ENCODE data around the gene NME1. TPM values are rescaled to one million over a fixed set of nuclear protein-coding genes. Genes with fewer than 3 reads are reported as not detected.
A peak's percentile ranks its signal among the peaks of the same experiment; 100 is the strongest.
"Not testable (repeated sequence)": the region's sequence is repeated elsewhere in the genome, so short reads cannot be mapped to it uniquely, and the experiment has no call there.

The NME1 gene
- total RNA-seq, 3 donors from 2014 or later = 28.3 to 76.0 (median 28.4) TPM

DNA sequence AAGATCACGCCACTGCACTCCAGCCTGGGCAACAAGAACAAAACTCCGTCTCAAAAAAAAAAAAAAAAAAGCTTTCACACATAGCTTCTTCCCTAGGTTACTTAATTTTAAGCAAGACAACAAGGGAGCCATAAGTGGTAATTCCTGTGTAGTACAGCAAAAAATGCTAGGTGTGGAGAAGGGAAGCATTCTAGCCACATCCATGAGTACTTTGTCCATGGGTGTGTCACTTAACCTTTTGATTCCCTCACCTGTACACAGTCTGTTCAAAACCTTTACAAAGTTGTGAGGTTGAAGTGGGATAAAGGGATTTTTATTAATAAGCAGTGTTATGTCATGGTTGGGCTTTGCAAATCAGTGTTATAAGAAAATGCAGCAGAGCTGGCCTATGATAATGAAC, 17.4 kb downstream of the NME1 start:
- no peak for TF ChIP-seq POLR2A (IDR thresholded peaks at IDR 0.05)
- TF ChIP-seq POLR2AphosphoS5 (IDR thresholded peaks at IDR 0.05) = no peak
- TF ChIP-seq, protein P1, sequence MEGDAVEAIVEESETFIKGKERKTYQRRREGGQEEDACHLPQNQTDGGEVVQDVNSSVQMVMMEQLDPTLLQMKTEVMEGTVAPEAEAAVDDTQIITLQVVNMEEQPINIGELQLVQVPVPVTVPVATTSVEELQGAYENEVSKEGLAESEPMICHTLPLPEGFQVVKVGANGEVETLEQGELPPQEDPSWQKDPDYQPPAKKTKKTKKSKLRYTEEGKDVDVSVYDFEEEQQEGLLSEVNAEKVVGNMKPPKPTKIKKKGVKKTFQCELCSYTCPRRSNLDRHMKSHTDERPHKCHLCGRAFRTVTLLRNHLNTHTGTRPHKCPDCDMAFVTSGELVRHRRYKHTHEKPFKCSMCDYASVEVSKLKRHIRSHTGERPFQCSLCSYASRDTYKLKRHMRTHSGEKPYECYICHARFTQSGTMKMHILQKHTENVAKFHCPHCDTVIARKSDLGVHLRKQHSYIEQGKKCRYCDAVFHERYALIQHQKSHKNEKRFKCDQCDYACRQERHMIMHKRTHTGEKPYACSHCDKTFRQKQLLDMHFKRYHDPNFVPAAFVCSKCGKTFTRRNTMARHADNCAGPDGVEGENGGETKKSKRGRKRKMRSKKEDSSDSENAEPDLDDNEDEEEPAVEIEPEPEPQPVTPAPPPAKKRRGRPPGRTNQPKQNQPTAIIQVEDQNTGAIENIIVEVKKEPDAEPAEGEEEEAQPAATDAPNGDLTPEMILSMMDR (IDR thresholded peaks at IDR 0.05) = no peak
- Histone ChIP-seq H3K9me3 (no peaks in the 10 kb centered on the region), H3K27me3 (no peaks in the 10 kb centered on the region), H3K36me3 (peaks cover 4% of the 10 kb centered on the region), H3K4me1 (no peaks in the 10 kb centered on the region), H3K27ac (no peak overlapping the region), H3K4me3 (no peak overlapping the region)
- DNase-seq (ENCODE audit: low spot score in 2 of 2) = no peak
- intact Hi-C loops (cut with DNase I; ENCODE audit: low total_unique reads) = no loop called here

DNA sequence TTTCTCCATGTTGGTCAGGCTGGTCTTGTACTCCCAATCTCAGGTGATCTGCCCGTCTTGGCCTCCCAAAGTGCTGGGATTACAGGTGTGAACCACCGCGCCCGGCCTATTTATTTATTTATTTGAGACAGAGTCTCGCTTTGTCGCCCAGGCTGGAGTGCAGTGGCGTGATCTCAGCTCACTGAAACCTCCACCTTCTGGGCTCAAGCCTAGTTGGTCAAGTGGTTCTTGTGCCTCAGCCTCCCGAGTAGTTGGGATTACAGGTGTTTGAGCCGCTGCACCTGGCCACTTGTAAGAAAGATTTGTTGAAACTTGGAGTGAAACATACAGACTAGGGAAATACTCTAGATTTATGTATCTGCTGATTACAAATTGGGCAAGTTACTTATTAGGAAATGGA, 18.7 kb downstream of the NME1 start:
- H3K9me3 ChIP-seq; DNase-seq (ENCODE audit: low spot score in 2 of 2); H3K27me3 ChIP-seq; H3K4me3 ChIP-seq; H3K36me3 ChIP-seq; intact Hi-C loops (cut with DNase I; ENCODE audit: low total_unique reads); H3K4me1 ChIP-seq; H3K27ac ChIP-seq: not testable (repeated sequence)

DNA sequence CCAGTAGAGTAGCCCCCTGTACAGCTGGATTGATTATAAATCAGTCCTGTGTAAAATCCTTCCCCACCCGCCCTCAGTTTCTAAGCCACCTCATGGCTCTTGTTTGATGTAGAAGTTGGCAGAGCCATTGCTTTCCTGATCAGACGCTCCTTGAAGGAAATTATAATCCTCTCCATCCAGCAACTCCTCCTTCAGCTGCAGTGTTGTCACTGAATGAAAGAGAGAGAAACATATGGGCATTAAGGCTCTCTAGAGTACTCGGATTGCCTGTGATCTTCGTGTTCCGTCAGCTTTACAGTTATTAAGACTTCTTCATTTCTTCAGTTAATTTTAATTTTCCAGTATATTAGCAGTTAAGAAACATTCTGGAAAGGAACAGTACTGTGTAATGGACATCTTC, 27.1 kb downstream of the NME1 start:
- DNase-seq (ENCODE audit: low spot score in 2 of 2) = no peak
- Histone ChIP-seq H3K36me3 (no peaks in the 10 kb centered on the region), H3K4me3 (no peak overlapping the region), H3K4me1 (no peaks in the 10 kb centered on the region), H3K27ac (peak overlapping the region in 1 of 2 donors; percentile 32), H3K27me3 (no peaks in the 10 kb centered on the region), H3K9me3 (no peaks in the 10 kb centered on the region)
- TF ChIP-seq, protein P1 (IDR thresholded peaks at IDR 0.05) = no peak
- TF ChIP-seq POLR2AphosphoS5 (IDR thresholded peaks at IDR 0.05) (no peak), POLR2A (IDR thresholded peaks at IDR 0.05) (no peak)
- intact Hi-C loops (cut with DNase I; ENCODE audit: low total_unique reads) = no loop called here

DNA sequence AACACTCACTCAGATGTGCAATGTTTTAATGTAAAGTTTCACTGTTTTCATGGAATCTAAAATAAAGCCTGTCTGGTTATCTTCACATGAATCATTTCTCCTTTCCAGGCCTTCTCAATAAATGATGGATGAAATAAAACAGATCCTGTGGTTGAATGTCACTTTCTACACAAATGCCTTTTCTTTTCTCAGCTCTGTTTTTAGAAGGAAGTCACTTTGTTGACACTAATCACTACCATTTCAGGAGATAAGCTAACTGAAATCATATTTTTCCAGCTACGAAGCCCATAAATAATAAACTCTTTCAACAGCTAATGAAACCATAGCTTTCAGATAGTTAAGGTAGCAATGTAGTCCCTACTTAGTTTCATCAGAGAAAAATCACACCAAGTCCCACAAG, 30.8 kb downstream of the NME1 start:
- H3K4me1 ChIP-seq = no peaks in the 10 kb centered on the region
- no peak for DNase-seq (ENCODE audit: low spot score in 2 of 2)
- intact Hi-C loops (cut with DNase I; ENCODE audit: low total_unique reads) = no loop called here
- TF ChIP-seq, protein P1 (IDR thresholded peaks at IDR 0.05) = no peak
- TF ChIP-seq POLR2A (IDR thresholded peaks at IDR 0.05) (no peak), POLR2AphosphoS5 (IDR thresholded peaks at IDR 0.05) (no peak)
- H3K9me3 ChIP-seq = no peaks in the 10 kb centered on the region
- H3K27me3 ChIP-seq = no peaks in the 10 kb centered on the region
- H3K4me3 ChIP-seq = no peak overlapping the region
- H3K27ac ChIP-seq = no peak overlapping the region
- H3K36me3 ChIP-seq = no peaks in the 10 kb centered on the region

DNA sequence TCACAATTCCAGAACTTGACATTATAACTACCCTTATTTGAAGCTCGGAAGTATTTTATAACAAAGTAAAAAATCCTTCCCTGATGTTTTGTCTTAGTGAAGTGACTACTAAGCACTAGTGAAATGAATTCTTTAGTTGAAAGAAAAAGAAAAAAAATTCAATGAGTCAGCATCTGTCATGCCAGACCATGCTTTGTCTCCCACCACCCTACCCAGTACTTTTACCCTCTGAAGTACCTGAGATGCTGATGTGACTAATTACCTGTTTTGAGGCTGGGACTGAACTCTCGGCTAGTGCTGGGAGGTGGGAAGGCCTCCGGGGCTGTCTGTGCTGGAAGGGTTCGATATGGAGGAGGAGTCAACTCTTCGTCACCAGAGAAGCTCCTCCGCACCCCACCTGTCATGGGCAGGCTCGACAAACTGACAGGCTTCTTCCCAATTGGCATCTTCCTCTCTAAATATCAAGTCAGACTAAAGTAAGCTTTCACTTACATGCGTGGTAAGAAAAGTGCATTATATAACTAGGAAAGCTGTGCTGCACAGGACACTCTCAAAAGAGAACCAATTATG, 32.5 kb downstream of the NME1 start:
- Histone ChIP-seq H3K36me3 (no peaks in the 10 kb centered on the region), H3K9me3 (no peaks in the 10 kb centered on the region), H3K27ac (no peak overlapping the region), H3K4me3 (no peak overlapping the region), H3K27me3 (no peaks in the 10 kb centered on the region), H3K4me1 (no peaks in the 10 kb centered on the region)
- DNase-seq (ENCODE audit: low spot score in 2 of 2) = no peak
- intact Hi-C loops (cut with DNase I; ENCODE audit: low total_unique reads) = no loop called here
- no peak for TF ChIP-seq POLR2A (IDR thresholded peaks at IDR 0.05)
- no peak for TF ChIP-seq POLR2AphosphoS5 (IDR thresholded peaks at IDR 0.05)

DNA sequence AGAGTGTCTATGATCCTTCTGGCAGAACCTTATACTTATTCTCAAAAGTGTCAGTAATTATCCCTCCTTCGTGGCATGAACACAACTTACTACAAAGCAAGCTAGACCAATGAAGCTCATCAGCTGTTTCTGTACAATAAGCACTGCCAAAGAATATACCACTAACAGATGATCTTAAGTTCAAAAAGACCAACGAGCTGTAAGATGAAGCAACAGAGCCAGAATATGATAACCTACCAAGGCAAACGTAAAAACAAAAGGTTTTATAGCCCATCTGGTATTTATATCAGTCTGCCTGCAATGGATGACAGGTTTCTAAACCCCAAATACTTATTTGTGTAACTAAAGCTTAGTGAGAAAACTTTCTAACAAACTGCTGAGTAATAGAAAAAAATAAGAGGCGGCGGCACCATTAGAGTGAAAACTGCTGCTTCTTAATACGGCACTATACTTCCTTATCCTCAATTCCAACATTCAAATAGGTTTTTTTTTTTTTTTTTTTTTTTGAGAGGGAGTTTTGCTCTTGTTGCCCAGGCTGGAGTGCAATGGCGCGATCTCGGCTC, 35.0 kb downstream of the NME1 start:
- intact Hi-C loops (cut with DNase I; ENCODE audit: low total_unique reads) = no loop called here
- DNase-seq (ENCODE audit: low spot score in 2 of 2) = no peak
- H3K27me3 ChIP-seq = no peaks in the 10 kb centered on the region
- H3K9me3 ChIP-seq = no peaks in the 10 kb centered on the region
- no peaks in the 10 kb centered on the region for H3K4me1 ChIP-seq
- H3K4me3 ChIP-seq = no peak overlapping the region
- H3K27ac ChIP-seq = no peak overlapping the region
- no peak for TF ChIP-seq POLR2A (IDR thresholded peaks at IDR 0.05)
- TF ChIP-seq POLR2AphosphoS5 (IDR thresholded peaks at IDR 0.05) = no peak
- TF ChIP-seq, protein P1 (IDR thresholded peaks at IDR 0.05) = no peak
- no peaks in the 10 kb centered on the region for H3K36me3 ChIP-seq
